GM12865 (cell line): ENCODE measurements around the gene UBC.
"Not testable (repeated sequence)": the region's sequence is repeated elsewhere in the genome, so short reads cannot be mapped to it uniquely, and the experiment has no call there.

Source experiments
- DNase-seq: peaks from one replicate; pipeline ENCODE4 v3.0.0; 2010; ENCODE audit warnings: low read depth
- H3K4me3 ChIP-seq: 2 replicates; pipeline ENCODE4 v1.5.1; 2011; ENCODE audit warnings: mild to moderate bottlenecking, low read depth, low read length, control low read depth
- CTCF ChIP-seq: IDR thresholded peaks from 2 replicates; pipeline ENCODE4 v1.5.1; 2011; ENCODE audit warnings: low read length, control low read depth, low read depth, inconsistent platforms; ENCODE audit not compliant: insufficient read depth; ENCODE audit errors: missing control alignments

UBC gene

GRCh38 chr12:124919521-124920352 lies 5.3 kb upstream of the UBC start:
- peak; percentile 86 for DNase-seq
- H3K4me3 ChIP-seq: peak overlapping the region; percentile 61
- no peak for TF ChIP-seq CTCF

- not testable (repeated sequence) for DNase-seq
- peak overlapping the region; percentile 61 for H3K4me3 ChIP-seq
Observed at GRCh38 chr12:124918622-124918988, 4.2 kb upstream of the UBC start.

- no peak for TF ChIP-seq CTCF
- DNase-seq: no peak
- H3K4me3 ChIP-seq: peak overlapping the region; percentile 61
Observed at GRCh38 chr12:124917841-124918621, 3.6 kb upstream of the UBC start.

- peak; percentile 99 for DNase-seq
- H3K4me3 ChIP-seq: peak overlapping the region; percentile 69
- no peak for TF ChIP-seq CTCF
Observed at GRCh38 chr12:124917135-124917840, 2.8 kb upstream of the UBC start.

- peak overlapping the region; percentile 69 for H3K4me3 ChIP-seq
- TF ChIP-seq CTCF: no peak
- peak; percentile 68 for DNase-seq
Observed at GRCh38 chr12:124916374-124917134, 2.1 kb upstream of the UBC start.

GRCh38 chr12:124915239-124916236 lies 1.1 kb upstream of the UBC start:
- TF ChIP-seq CTCF: no peak

More at GRCh38 chr12:124915239-124916236, 1.1 kb upstream of the UBC start:
- no peak for DNase-seq
- peak overlapping the region; percentile 69 for H3K4me3 ChIP-seq
